Measurements from ENCODE around the gene DNALI1.

Gene DNALI1

GRCh38 chr1:37602750-37603694, 46.3 kb downstream of the DNALI1 start:
- Histone ChIP-seq H3K9ac (ENCODE audit: insufficient read length) (no peak overlapping the region), H3K36me3 (ENCODE audit: insufficient read depth, low read length) (no peaks in the 10 kb centered on the region), H3K9me3 (ENCODE audit: low read depth, low read length) (no peaks in the 10 kb centered on the region), H3K27ac (no peak overlapping the region), H3K4me3 (no peak overlapping the region)
- no peak for DNase-seq (ENCODE audit: low read depth, low spot score)
- TF ChIP-seq EZH2 (IDR thresholded peaks at IDR 0.05) (no peak), POLR2AphosphoS5 (IDR thresholded peaks at IDR 0.05; ENCODE audit: borderline replicate concordance, low read depth, low read length) (no peak), FOXP2 (optimal IDR thresholded peaks at IDR 0.05; ENCODE audit: control extremely low read depth, extremely low read length, insufficient read depth) (no peak)

- TF ChIP-seq EZH2 (IDR thresholded peaks at IDR 0.05) (no peak), POLR2AphosphoS5 (IDR thresholded peaks at IDR 0.05; ENCODE audit: borderline replicate concordance, low read depth, low read length) (no peak), FOXP2 (optimal IDR thresholded peaks at IDR 0.05; ENCODE audit: control extremely low read depth, extremely low read length, insufficient read depth) (no peak)
- Histone ChIP-seq H3K4me3 (no peak overlapping the region), H3K9me3 (ENCODE audit: low read depth, low read length) (no peaks in the 10 kb centered on the region), H3K36me3 (ENCODE audit: insufficient read depth, low read length) (no peaks in the 10 kb centered on the region), H3K27ac (no peak overlapping the region), H3K9ac (ENCODE audit: insufficient read length) (no peak overlapping the region)
- no peak for DNase-seq (ENCODE audit: low read depth, low spot score)
Observed at GRCh38 chr1:37605061-37605650, 48.4 kb downstream of the DNALI1 start.

GRCh38 chr1:37605806-37606474, 49.2 kb downstream of the DNALI1 start:
- H3K9me3 ChIP-seq (ENCODE audit: low read depth, low read length) = no peaks in the 10 kb centered on the region
- H3K27ac ChIP-seq = no peak overlapping the region
- H3K36me3 ChIP-seq (ENCODE audit: insufficient read depth, low read length) = no peaks in the 10 kb centered on the region
- H3K4me3 ChIP-seq = no peak overlapping the region
- DNase-seq (ENCODE audit: low read depth, low spot score) = no peak
- TF ChIP-seq POLR2AphosphoS5 (IDR thresholded peaks at IDR 0.05; ENCODE audit: borderline replicate concordance, low read depth, low read length) (no peak), FOXP2 (optimal IDR thresholded peaks at IDR 0.05; ENCODE audit: control extremely low read depth, extremely low read length, insufficient read depth) (no peak), EZH2 (IDR thresholded peaks at IDR 0.05) (no peak)
- no peak overlapping the region for H3K9ac ChIP-seq (ENCODE audit: insufficient read length)

GRCh38 chr1:37606481-37607263, 49.9 kb downstream of the DNALI1 start:
- no peak overlapping the region for H3K27ac ChIP-seq
- TF ChIP-seq POLR2AphosphoS5 (IDR thresholded peaks at IDR 0.05; ENCODE audit: borderline replicate concordance, low read depth, low read length) (no peak), FOXP2 (optimal IDR thresholded peaks at IDR 0.05; ENCODE audit: control extremely low read depth, extremely low read length, insufficient read depth) (no peak), EZH2 (IDR thresholded peaks at IDR 0.05) (no peak)

GRCh38 chr1:37609002-37609401, 52.3 kb downstream of the DNALI1 start:
- Histone ChIP-seq H3K9me3 (ENCODE audit: low read depth, low read length) (no peaks in the 10 kb centered on the region), H3K9ac (ENCODE audit: insufficient read length) (no peak overlapping the region), H3K27ac (no peak overlapping the region), H3K4me3 (no peak overlapping the region), H3K36me3 (ENCODE audit: insufficient read depth, low read length) (no peaks in the 10 kb centered on the region)
- no peak for DNase-seq (ENCODE audit: low read depth, low spot score)
- TF ChIP-seq EZH2 (IDR thresholded peaks at IDR 0.05) (no peak), FOXP2 (optimal IDR thresholded peaks at IDR 0.05; ENCODE audit: control extremely low read depth, extremely low read length, insufficient read depth) (no peak), POLR2AphosphoS5 (IDR thresholded peaks at IDR 0.05; ENCODE audit: borderline replicate concordance, low read depth, low read length) (no peak)

More at GRCh38 chr1:37606481-37607263, 49.9 kb downstream of the DNALI1 start:
- no peak for DNase-seq (ENCODE audit: low read depth, low spot score)
- H3K9me3 ChIP-seq (ENCODE audit: low read depth, low read length) = no peaks in the 10 kb centered on the region
- H3K4me3 ChIP-seq = no peak overlapping the region
- no peak overlapping the region for H3K9ac ChIP-seq (ENCODE audit: insufficient read length)
- no peaks in the 10 kb centered on the region for H3K36me3 ChIP-seq (ENCODE audit: insufficient read depth, low read length)

GRCh38 chr1:37609994-37610393, 53.3 kb downstream of the DNALI1 start:
- no peak for TF ChIP-seq FOXP2 (optimal IDR thresholded peaks at IDR 0.05; ENCODE audit: control extremely low read depth, extremely low read length, insufficient read depth)
- TF ChIP-seq POLR2AphosphoS5 (IDR thresholded peaks at IDR 0.05; ENCODE audit: borderline replicate concordance, low read depth, low read length) = no peak
- TF ChIP-seq EZH2 (IDR thresholded peaks at IDR 0.05) = no peak
- Histone ChIP-seq H3K27ac (no peak overlapping the region), H3K4me3 (no peak overlapping the region), H3K36me3 (ENCODE audit: insufficient read depth, low read length) (no peaks in the 10 kb centered on the region), H3K9me3 (ENCODE audit: low read depth, low read length) (no peaks in the 10 kb centered on the region), H3K9ac (ENCODE audit: insufficient read length) (no peak overlapping the region)
- DNase-seq (ENCODE audit: low read depth, low spot score) = no peak

GRCh38 chr1:37612186-37612585, 55.4 kb downstream of the DNALI1 start:
- no peaks in the 10 kb centered on the region for H3K36me3 ChIP-seq (ENCODE audit: insufficient read depth, low read length)
- H3K9ac ChIP-seq (ENCODE audit: insufficient read length) = no peak overlapping the region
- H3K9me3 ChIP-seq (ENCODE audit: low read depth, low read length) = no peaks in the 10 kb centered on the region
- DNase-seq (ENCODE audit: low read depth, low spot score) = no peak
- no peak overlapping the region for H3K27ac ChIP-seq
- no peak for TF ChIP-seq FOXP2 (optimal IDR thresholded peaks at IDR 0.05; ENCODE audit: control extremely low read depth, extremely low read length, insufficient read depth)
- TF ChIP-seq EZH2 (IDR thresholded peaks at IDR 0.05) = no peak
- TF ChIP-seq POLR2AphosphoS5 (IDR thresholded peaks at IDR 0.05; ENCODE audit: borderline replicate concordance, low read depth, low read length) = no peak
- H3K4me3 ChIP-seq = no peak overlapping the region
